ENCODE data around the gene CDH4. TPM values are rescaled to one million over a fixed set of nuclear protein-coding genes. Genes with fewer than 3 reads are reported as not detected.

CDH4 gene
- polyA plus RNA-seq, 1 donor = 1.7 TPM

DNA sequence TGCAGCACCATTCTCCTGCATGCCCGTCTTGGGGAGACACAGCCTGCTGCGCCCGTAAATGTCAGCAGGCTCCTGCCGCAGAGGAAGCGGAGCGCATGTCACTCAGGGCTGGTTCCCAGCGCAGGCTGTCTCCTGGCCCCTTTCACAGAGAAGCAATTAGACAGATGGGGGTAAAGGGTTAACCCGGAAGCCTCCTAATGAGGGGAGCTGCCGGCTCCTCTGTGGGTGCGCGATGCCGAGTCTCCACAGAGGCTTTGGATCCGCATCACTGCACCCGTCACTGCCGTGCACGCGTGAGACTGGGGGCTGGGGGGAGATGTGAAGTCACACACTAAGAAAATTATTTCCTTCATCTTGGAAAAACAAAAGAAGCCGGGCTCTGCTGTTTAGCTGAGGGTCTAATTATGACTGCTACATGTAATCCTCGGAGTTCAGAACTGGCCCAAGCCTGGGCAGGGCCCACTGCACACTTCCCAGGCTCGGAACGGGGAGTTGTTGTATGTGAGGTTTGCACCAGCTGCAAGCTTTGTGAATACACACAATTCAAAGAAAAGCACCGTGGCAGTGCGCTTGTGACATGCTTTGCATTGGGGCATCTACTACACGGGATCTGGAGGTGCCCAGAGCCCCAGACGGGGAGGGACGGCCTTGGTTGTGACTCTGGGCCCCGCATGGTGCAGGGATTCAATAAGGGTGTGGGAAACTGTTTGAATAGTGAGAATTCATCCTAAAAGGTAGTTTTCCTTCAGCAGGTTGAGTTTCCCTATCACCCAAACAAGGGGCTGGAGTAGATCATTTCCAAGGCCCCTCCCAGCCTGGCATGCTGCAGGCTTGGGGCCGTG is 482.1 kb downstream of the CDH4 start:
- no peaks in the 10 kb centered on the region for H3K27me3 ChIP-seq (ENCODE audit: control insufficient read depth, insufficient read depth, low read length)
- no CpG with 5 or more reads among the region's 28 CpGs for WGBS (ENCODE audit: insufficient coverage, low lambda C conversion rate)
- no peak overlapping the region for H3K4me3 ChIP-seq (ENCODE audit: low read length)
- H3K4me1 ChIP-seq (ENCODE audit: control insufficient read depth, insufficient read depth, low read length) = no peaks in the 10 kb centered on the region
- DNase-seq = no peak
- no peak overlapping the region for H3K27ac ChIP-seq (ENCODE audit: low read length)
- no peaks in the 10 kb centered on the region for H3K9me3 ChIP-seq (ENCODE audit: control insufficient read depth, low read depth, low read length)
- no peaks in the 10 kb centered on the region for H3K36me3 ChIP-seq (ENCODE audit: control insufficient read depth, insufficient read depth, low read length)

DNA sequence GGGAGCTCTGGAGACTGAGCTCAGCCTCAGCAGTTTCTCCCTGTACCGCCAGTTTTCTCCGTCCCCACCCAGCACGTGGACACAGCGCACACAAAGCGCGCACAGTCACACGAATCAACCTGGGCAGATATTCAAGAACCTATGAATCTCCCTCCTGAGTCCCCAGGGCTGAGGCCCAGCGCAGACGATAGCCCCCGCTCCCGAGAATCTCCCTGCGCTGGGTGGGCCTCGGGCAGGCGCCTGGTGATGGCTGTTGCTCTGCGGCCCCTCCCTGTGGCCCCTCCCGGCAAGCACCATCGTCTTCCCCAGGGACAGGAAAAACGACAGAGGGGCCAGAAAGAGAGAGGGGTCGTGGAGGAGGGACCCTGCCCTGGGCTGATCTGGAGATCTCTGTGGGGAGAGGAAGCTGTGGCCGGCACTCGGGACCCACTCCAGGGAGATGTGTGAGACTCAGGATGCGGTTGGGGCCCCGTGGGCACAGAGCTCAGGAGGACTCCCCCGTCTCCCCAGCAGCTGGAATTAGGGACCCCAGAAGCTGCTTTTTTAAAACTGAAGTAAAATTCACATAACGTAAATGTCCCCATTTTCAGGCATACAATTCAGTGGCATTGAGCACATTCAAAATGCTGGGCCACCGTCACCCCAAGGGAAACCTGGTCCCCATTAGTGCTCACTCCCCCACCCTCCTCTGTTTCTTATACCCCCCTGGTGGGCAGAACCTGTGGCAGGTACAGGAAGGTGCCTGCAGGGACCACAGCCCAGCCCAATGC is 482.9 kb downstream of the CDH4 start:
- no peak overlapping the region for H3K4me3 ChIP-seq (ENCODE audit: low read length)
- no peak overlapping the region for H3K27ac ChIP-seq (ENCODE audit: low read length)
- H3K9me3 ChIP-seq (ENCODE audit: control insufficient read depth, low read depth, low read length) = no peaks in the 10 kb centered on the region
- no CpG with 5 or more reads among the region's 26 CpGs for WGBS (ENCODE audit: insufficient coverage, low lambda C conversion rate)
- H3K4me1 ChIP-seq (ENCODE audit: control insufficient read depth, insufficient read depth, low read length) = no peaks in the 10 kb centered on the region
- no peak for DNase-seq
- H3K36me3 ChIP-seq (ENCODE audit: control insufficient read depth, insufficient read depth, low read length) = no peaks in the 10 kb centered on the region
- H3K27me3 ChIP-seq (ENCODE audit: control insufficient read depth, insufficient read depth, low read length) = no peaks in the 10 kb centered on the region

DNA sequence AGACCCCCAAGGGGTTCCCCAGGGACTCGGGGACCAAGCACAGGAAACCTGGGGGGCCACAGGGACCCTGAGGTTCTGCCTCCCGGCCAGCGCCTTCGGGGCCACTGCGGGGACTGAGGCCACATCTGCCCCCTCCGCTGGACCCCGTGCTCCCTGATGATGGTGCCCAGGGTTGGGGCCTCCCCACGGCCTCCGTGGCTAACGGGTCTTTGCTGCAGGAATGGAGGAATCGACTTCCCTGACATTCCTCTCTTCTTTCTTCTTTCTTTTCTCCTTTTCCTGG is 483.4 kb downstream of the CDH4 start:
- no peaks in the 10 kb centered on the region for H3K4me1 ChIP-seq (ENCODE audit: control insufficient read depth, insufficient read depth, low read length)
- 82% methylated on average over 4 of the region's 11 CpGs for WGBS (ENCODE audit: insufficient coverage, low lambda C conversion rate)
- H3K27ac ChIP-seq (ENCODE audit: low read length) = no peak overlapping the region
- no peak for DNase-seq
- H3K36me3 ChIP-seq (ENCODE audit: control insufficient read depth, insufficient read depth, low read length) = no peaks in the 10 kb centered on the region
- H3K27me3 ChIP-seq (ENCODE audit: control insufficient read depth, insufficient read depth, low read length) = no peaks in the 10 kb centered on the region
- H3K4me3 ChIP-seq (ENCODE audit: low read length) = no peak overlapping the region
- no peaks in the 10 kb centered on the region for H3K9me3 ChIP-seq (ENCODE audit: control insufficient read depth, low read depth, low read length)

DNA sequence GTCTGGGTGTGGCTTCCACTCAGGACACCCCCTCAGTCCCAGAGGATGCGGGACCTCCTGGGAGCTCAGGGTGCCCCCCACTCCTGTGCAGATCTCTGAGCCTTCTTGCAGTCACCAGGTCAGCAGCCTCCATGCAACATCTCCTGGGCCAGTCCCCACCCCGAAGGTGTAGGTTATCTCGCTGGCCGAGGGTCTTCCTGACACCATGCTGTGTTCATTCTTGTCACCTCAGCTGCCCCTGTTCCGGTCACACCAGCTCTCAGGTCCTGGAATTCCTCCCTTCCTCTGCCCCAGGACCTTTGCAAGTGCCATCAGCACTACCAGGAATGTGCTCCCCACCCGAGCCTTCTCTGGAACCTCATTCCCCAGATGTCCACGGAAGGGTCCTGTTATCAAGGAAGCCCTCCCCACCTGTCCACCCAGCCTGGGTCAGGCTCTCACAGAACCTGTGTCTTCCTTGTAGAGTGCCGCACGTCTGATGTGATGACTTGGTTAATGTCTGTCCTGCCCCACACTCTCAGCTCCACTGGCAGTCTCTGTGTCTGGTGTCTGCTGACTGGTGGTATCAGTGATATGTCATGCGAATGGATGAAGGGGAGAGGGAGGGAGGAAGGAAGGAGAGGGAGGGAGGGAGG is 484.1 kb downstream of the CDH4 start:
- 55% methylated on average over 2 of the region's 10 CpGs for WGBS (ENCODE audit: insufficient coverage, low lambda C conversion rate)
- H3K4me3 ChIP-seq (ENCODE audit: low read length) = no peak overlapping the region
- H3K9me3 ChIP-seq (ENCODE audit: control insufficient read depth, low read depth, low read length) = no peaks in the 10 kb centered on the region
- DNase-seq = no peak
- no peaks in the 10 kb centered on the region for H3K36me3 ChIP-seq (ENCODE audit: control insufficient read depth, insufficient read depth, low read length)
- no peak overlapping the region for H3K27ac ChIP-seq (ENCODE audit: low read length)
- no peaks in the 10 kb centered on the region for H3K4me1 ChIP-seq (ENCODE audit: control insufficient read depth, insufficient read depth, low read length)
- H3K27me3 ChIP-seq (ENCODE audit: control insufficient read depth, insufficient read depth, low read length) = no peaks in the 10 kb centered on the region

DNA sequence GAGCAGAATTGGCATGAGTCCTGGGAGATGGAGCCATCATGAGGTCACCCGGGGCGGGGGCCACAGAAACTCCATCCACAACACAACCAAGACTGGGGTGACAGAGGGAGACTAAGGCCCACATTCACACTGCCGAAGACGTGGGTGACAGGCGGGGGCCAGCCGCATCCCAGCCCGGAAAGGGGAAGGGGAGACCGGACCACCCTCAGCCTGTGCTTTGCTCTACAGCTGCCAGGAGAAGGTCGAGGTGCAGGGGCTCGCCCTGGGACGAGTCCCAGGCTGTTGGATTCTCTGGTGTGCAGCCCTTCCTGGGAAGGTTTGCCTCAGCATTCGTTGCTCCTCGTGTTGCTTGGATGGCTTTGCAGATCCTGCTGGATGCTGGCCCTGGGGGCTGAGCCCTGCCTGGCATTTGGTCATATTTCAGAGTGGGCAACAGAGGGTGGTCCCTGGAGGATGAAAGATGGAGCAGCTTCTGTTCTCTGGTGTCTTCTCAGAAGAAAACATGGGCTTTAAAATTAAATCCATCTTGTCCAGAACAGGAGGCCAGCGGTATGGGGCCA is 484.8 kb downstream of the CDH4 start:
- Histone ChIP-seq H3K9me3 (ENCODE audit: control insufficient read depth, low read depth, low read length) (no peaks in the 10 kb centered on the region), H3K4me3 (ENCODE audit: low read length) (no peak overlapping the region), H3K4me1 (ENCODE audit: control insufficient read depth, insufficient read depth, low read length) (no peaks in the 10 kb centered on the region), H3K27me3 (ENCODE audit: control insufficient read depth, insufficient read depth, low read length) (no peaks in the 10 kb centered on the region), H3K36me3 (ENCODE audit: control insufficient read depth, insufficient read depth, low read length) (no peaks in the 10 kb centered on the region), H3K27ac (ENCODE audit: low read length) (no peak overlapping the region)
- no peak for DNase-seq
- WGBS (ENCODE audit: insufficient coverage, low lambda C conversion rate) = no CpG with 5 or more reads among the region's 14 CpGs

DNA sequence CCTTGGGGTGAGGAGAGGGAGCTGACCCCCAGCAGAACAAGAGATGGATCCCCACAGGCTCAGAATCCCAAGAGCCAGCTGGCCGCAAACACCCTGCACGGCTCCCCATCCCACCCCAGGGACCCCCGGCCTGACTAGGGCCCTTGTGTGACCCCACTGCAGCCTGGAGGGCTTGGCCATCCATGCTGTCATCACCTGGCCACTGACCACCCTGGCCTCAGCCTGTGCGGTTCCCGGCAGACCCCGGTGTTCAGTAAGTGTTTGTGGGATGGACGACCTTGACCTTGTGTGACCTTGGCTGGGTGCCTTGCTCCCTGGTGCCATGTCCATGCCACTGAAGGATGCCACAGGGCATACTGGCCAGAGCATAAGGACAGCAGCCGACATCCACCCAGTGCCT is 485.3 kb downstream of the CDH4 start:
- Histone ChIP-seq H3K4me3 (ENCODE audit: low read length) (no peak overlapping the region), H3K36me3 (ENCODE audit: control insufficient read depth, insufficient read depth, low read length) (no peaks in the 10 kb centered on the region), H3K9me3 (ENCODE audit: control insufficient read depth, low read depth, low read length) (no peaks in the 10 kb centered on the region), H3K27ac (ENCODE audit: low read length) (no peak overlapping the region), H3K27me3 (ENCODE audit: control insufficient read depth, insufficient read depth, low read length) (no peaks in the 10 kb centered on the region), H3K4me1 (ENCODE audit: control insufficient read depth, insufficient read depth, low read length) (no peaks in the 10 kb centered on the region)
- no CpG with 5 or more reads among the region's 8 CpGs for WGBS (ENCODE audit: insufficient coverage, low lambda C conversion rate)
- DNase-seq = no peak

DNA sequence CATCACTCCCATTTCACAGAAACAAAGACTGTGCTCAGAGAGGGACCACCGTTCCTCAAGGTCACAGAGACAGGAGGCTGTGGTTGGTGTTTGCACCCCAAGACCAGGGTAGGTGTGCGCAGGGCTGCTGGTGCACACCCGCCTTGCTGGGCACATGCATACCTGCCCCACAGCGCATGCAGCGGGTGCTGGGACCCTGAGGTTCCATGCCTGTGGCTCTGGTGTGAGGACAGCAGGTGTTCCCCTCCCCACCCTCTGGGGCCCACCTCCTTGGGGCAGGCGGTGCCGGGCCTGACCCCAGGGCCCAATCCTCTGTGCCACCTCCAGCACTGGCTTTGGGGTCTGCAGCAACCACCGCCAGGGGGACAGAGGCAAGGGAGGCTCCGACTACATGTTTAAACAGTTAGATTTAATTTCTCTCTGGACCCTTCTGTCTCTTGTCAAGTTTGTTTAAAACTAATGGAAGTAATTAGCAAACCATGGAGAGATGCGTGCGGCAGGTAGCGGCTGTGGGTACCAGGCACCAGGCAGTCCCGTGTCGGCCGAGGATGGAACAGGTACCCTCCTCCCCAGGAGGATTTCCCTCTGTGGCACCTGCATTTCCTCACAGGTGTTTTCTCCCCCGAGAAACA is 485.9 kb downstream of the CDH4 start:
- no peak for DNase-seq
- Histone ChIP-seq H3K9me3 (ENCODE audit: control insufficient read depth, low read depth, low read length) (no peaks in the 10 kb centered on the region), H3K36me3 (ENCODE audit: control insufficient read depth, insufficient read depth, low read length) (no peaks in the 10 kb centered on the region), H3K4me3 (ENCODE audit: low read length) (no peak overlapping the region), H3K27me3 (ENCODE audit: control insufficient read depth, insufficient read depth, low read length) (no peaks in the 10 kb centered on the region), H3K4me1 (ENCODE audit: control insufficient read depth, insufficient read depth, low read length) (no peaks in the 10 kb centered on the region), H3K27ac (ENCODE audit: low read length) (no peak overlapping the region)
- 55% methylated on average over 2 of the region's 16 CpGs for WGBS (ENCODE audit: insufficient coverage, low lambda C conversion rate)

DNA sequence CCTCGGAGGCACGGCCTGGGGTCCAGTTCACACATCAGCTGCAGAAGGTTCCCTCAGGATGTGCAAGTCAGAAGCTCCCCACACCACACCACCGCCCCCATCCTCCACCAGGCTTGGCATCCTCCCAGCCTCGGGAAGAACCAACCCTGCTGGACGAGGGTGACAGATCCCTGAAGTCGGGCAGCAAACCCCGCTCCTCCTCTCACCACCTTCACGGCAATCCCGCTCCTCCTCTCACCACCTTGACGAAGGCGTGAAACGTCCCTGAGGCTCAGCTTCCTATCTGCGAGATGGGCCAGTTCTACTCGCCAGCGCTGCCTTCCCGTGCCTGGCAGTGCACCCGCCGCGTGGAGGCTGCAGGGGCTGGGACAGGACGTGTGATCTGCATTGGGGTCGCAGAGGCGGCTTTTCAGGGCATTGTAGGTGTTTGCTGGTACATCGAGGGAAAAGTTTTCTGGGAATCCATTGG is 486.6 kb downstream of the CDH4 start:
- Histone ChIP-seq H3K4me3 (ENCODE audit: low read length) (no peak overlapping the region), H3K4me1 (ENCODE audit: control insufficient read depth, insufficient read depth, low read length) (no peaks in the 10 kb centered on the region), H3K36me3 (ENCODE audit: control insufficient read depth, insufficient read depth, low read length) (no peaks in the 10 kb centered on the region), H3K27ac (ENCODE audit: low read length) (no peak overlapping the region), H3K9me3 (ENCODE audit: control insufficient read depth, low read depth, low read length) (no peaks in the 10 kb centered on the region), H3K27me3 (ENCODE audit: control insufficient read depth, insufficient read depth, low read length) (no peaks in the 10 kb centered on the region)
- 100% methylated on average over 1 of the region's 23 CpGs for WGBS (ENCODE audit: insufficient coverage, low lambda C conversion rate)
- no peak for DNase-seq

DNA sequence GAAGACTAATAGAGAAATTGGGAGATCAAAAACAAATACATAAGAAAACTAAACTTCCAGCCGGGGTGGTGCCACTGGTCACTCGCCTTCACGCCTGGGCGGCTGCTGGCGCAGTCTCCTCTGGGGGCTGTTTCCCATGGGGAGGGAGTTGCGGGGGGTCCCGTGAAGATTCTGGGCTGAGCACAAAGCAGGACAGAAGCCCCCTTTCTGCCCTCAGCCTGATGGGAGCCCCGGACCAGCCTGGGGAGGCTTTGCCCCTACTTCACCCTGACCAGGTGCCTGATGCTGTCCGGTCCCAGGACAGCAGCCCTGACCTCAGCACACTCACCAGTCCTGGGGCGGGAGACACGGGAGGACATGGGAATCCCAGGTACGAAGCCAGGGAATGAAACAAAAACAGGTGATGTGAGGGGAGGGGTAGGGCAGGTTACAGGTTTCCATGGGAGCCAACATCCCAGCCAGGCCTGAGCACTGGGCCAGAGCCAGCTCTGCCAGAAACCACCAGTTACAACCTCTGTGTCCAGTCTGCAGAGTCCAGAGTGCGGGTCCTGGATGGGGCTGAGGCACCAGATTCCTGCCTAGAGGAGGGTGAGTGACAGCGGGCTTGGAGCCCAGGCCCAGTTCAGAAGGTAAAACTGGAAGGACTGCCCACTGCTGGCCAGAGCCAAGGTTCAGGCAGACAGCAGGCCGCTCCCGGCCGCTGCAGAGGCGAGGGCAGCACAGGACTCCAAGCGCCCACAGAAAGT is 487.2 kb downstream of the CDH4 start:
- no peaks in the 10 kb centered on the region for H3K36me3 ChIP-seq (ENCODE audit: control insufficient read depth, insufficient read depth, low read length)
- H3K4me3 ChIP-seq (ENCODE audit: low read length) = no peak overlapping the region
- no peaks in the 10 kb centered on the region for H3K9me3 ChIP-seq (ENCODE audit: control insufficient read depth, low read depth, low read length)
- WGBS (ENCODE audit: insufficient coverage, low lambda C conversion rate) = no CpG with 5 or more reads among the region's 19 CpGs
- DNase-seq = no peak
- H3K27me3 ChIP-seq (ENCODE audit: control insufficient read depth, insufficient read depth, low read length) = no peaks in the 10 kb centered on the region
- no peaks in the 10 kb centered on the region for H3K4me1 ChIP-seq (ENCODE audit: control insufficient read depth, insufficient read depth, low read length)
- no peak overlapping the region for H3K27ac ChIP-seq (ENCODE audit: low read length)

DNA sequence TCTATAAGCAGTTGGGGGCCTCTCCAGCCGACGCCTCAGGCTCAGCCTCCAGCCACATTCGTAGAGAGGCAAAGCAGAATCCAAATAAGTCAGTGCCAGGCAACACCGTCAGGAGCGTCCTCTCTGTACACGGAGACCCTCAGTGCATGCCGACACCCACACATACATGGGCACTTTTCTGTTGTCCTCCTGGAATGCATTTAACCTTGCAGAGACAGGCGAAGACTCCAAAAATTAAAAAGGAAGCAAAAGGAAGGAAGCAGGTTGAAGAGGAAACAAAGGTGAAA is 487.7 kb downstream of the CDH4 start:
- Histone ChIP-seq H3K9me3 (ENCODE audit: control insufficient read depth, low read depth, low read length) (no peaks in the 10 kb centered on the region), H3K4me3 (ENCODE audit: low read length) (no peak overlapping the region), H3K27ac (ENCODE audit: low read length) (no peak overlapping the region), H3K36me3 (ENCODE audit: control insufficient read depth, insufficient read depth, low read length) (no peaks in the 10 kb centered on the region), H3K27me3 (ENCODE audit: control insufficient read depth, insufficient read depth, low read length) (no peaks in the 10 kb centered on the region), H3K4me1 (ENCODE audit: control insufficient read depth, insufficient read depth, low read length) (no peaks in the 10 kb centered on the region)
- no peak for DNase-seq
- no CpG with 5 or more reads among the region's 8 CpGs for WGBS (ENCODE audit: insufficient coverage, low lambda C conversion rate)
